ENCODE measurements around the gene UTRN.

The UTRN gene

GRCh38 chr6:144284783-144285547, at the start of gene UTRN:
UTRN (plus strand) TSS chr6:144285335; CDS start chr6:144291829, 6,494 bp downstream.
- peak; percentile 70 to 72 for DNase-seq

GRCh38 chr6:144244688-144245087, 40.4 kb upstream of the UTRN start:
- no peak for DNase-seq

- no peak for DNase-seq
Measured at GRCh38 chr6:144246988-144247387, 38.1 kb upstream of the UTRN start.

GRCh38 chr6:144248003-144248402, 37.1 kb upstream of the UTRN start:
- DNase-seq, result no peak

- no peak for DNase-seq
Measured at GRCh38 chr6:144248476-144249301, 36.4 kb upstream of the UTRN start.

- DNase-seq, result no peak
Measured at GRCh38 chr6:144250276-144250675, 34.9 kb upstream of the UTRN start.

GRCh38 chr6:144252259-144252658, 32.9 kb upstream of the UTRN start:
- peak; percentile 73 to 90 for DNase-seq

- DNase-seq, result peak in 1 of 2 donors; percentile 18
Measured at GRCh38 chr6:144259986-144260385, 25.1 kb upstream of the UTRN start.

- DNase-seq, result no peak
Measured at GRCh38 chr6:144262470-144263369, 22.4 kb upstream of the UTRN start.

GRCh38 chr6:144263786-144264185, 21.3 kb upstream of the UTRN start:
- DNase-seq, result no peak

GRCh38 chr6:144264270-144265060, 20.7 kb upstream of the UTRN start:
- DNase-seq, result no peak

- DNase-seq, result no peak
Measured at GRCh38 chr6:144265061-144265357, 20.1 kb upstream of the UTRN start.

- DNase-seq, result peak; percentile 74 to 84
Measured at GRCh38 chr6:144265390-144265789, 19.7 kb upstream of the UTRN start.

- no peak for DNase-seq
Measured at GRCh38 chr6:144266091-144266649, 19.0 kb upstream of the UTRN start.

- DNase-seq, result no peak
Measured at GRCh38 chr6:144268794-144269349, 16.3 kb upstream of the UTRN start.

GRCh38 chr6:144277174-144277573, 8.0 kb upstream of the UTRN start:
- no peak for DNase-seq

- no peak for DNase-seq
Measured at GRCh38 chr6:144277605-144278227, 7.4 kb upstream of the UTRN start.

GRCh38 chr6:144278659-144279314, 6.3 kb upstream of the UTRN start:
- DNase-seq, result no peak

GRCh38 chr6:144279484-144280150, 5.5 kb upstream of the UTRN start:
- DNase-seq, result no peak
